ENCODE measurements around the gene SMAD9.
A peak's percentile ranks its signal among the peaks of the same experiment; 100 is the strongest.
"Not testable (repeated sequence)": the region's sequence is repeated elsewhere in the genome, so short reads cannot be mapped to it uniquely, and the experiment has no call there.

SMAD9 gene

GRCh38 chr13:36910545-36910944, 9.5 kb downstream of the SMAD9 start:
- no peak for DNase-seq

DNA sequence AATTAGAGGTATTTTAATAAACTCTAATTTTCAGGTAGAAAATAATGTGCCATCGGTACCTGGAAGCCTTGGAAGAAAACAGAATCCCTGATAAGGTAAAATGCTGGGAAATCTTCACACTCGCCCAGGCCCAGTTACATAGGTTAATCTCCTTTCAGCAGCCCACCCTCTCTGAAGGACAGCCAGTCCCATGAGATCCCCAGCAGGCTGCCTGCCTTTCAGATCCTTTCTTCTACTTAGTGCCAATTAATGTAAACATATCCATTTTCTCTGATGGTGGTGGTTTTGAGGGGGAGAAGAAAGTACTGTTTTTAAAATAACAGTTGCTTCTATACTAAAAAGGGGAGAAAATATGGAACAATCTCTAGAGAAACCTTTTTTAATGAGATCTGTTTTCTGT, 12.2 kb downstream of the SMAD9 start:
- DNase-seq, result no peak

- no peak for DNase-seq
Measured at GRCh38 chr13:36907266-36907665, 12.8 kb downstream of the SMAD9 start.

GRCh38 chr13:36905944-36906343, 14.1 kb downstream of the SMAD9 start:
- DNase-seq, result no peak

DNA sequence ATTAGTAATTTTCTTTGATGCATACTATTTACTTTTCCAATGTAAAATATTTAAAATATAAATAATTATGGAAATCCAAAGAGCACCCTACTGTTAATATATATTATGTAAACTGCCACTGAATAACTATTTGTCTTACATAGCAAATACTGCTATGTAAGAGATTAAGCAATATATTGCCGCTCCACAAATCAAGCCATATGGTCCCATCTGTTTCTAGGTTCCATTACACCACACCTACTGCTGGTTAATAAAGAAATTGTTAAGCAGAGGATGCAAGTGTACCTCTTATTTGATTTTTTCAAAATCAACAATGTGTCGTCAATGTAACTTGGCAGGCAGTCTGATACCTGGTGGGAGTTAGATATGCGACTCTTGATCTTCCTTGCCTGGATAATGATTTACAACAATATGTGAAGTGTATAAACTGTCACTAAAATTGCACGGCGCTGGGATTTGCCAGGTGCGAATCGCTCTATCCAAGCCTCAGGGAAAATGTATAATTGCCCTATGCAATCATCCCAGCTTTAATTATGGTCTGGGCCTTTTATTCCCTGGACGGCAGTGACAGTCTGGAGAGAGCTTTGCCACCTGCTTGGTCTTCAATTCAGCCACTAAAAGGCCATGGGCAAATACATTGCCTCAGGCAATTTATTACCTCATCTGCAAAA, 16.0 kb downstream of the SMAD9 start:
- peak; percentile 70 for DNase-seq

- no peak for DNase-seq
Measured at GRCh38 chr13:36897054-36897616, 22.9 kb downstream of the SMAD9 start.

GRCh38 chr13:36891752-36892151, 28.3 kb downstream of the SMAD9 start:
- no peak for DNase-seq

DNA sequence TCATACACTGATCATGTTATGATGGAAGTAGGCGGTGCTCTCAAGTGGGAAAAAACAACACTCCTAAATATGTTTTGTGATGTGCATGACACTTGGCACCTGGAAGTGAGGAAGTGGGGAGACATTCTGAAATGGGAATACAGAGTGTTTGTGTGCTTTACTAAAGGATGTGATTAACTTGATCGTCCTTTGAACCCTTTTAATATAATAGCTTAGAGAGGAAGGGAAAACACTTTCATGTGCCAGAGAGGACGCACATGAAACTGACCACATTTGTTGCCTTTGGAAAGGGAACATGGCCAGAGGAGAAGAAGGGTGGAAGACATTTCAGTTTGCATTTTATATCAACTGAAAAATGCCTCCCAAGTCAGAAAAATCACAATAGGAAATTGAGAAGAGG, 31.4 kb downstream of the SMAD9 start:
- no peak for DNase-seq

- no peak for DNase-seq
Measured at GRCh38 chr13:36887758-36888521, 32.1 kb downstream of the SMAD9 start.

- DNase-seq, result no peak
Measured at GRCh38 chr13:36885901-36886300, 34.1 kb downstream of the SMAD9 start.

DNA sequence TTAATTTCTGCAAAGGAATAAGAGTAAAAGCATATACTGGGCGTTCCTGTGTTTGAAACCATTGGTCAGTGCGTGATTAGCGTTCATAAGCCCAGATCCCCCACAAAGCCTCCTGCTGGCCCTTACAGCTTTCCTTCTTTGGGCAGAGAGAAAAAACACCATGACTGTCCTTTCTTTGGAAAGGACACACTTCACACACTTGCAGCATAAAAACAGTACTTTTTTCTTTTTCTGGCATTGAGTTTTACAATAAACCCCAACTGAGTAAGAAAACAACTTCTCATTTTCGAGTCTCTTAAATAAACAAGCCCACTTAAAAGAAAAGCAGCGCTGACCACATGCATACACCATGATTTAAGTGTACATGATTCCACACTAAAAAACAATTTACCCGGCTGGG, 35.8 kb downstream of the SMAD9 start:
- no peak for DNase-seq

GRCh38 chr13:36883824-36884223, 36.2 kb downstream of the SMAD9 start:
- no peak for DNase-seq

DNA sequence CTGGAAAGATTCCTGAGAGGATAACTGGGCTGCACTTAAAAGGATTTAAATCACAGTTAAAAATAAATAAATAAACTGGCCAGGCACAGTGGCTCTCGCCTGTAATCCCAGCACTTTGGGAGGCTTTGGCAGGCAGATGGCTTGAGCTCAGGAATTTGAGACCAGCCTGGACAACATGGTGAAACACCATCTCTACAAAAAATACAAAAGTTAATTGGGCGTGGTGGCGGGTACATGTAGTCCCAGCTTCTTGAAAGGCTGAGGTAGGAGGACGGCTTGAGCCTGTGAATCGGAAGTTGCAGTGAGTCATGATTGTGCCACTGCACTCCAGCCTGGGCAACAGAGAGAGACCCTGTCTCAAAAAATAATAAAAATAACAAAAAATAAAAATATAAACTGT, 36.6 kb downstream of the SMAD9 start:
- DNase-seq, result not testable (repeated sequence)

DNA sequence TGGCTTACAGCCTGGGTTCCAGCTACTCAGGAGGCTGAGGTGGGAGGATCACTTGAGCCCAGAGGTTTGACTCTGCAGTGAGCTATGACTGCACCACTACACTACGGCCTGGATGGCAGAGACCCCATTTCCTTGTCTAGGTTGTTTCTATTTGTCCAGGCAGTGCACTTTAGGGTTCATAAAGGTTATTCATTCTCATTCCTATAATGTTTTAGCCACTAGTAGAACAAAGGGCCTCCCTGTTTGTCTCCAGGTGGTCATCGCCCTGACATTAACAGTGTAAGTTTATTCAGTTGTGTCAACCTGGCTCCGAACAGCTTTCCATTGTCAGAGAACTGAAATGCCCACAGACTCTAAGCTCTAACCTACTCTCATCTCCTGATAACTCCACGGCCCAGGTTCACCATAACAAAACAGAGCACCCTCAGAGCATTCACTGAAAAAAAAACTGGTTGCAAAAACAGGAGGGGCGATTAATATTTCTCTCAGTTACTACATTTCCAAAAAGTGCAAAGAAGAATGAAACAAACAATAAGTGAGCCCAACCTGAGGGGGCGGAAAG, 37.1 kb downstream of the SMAD9 start:
- DNase-seq, result no peak

DNA sequence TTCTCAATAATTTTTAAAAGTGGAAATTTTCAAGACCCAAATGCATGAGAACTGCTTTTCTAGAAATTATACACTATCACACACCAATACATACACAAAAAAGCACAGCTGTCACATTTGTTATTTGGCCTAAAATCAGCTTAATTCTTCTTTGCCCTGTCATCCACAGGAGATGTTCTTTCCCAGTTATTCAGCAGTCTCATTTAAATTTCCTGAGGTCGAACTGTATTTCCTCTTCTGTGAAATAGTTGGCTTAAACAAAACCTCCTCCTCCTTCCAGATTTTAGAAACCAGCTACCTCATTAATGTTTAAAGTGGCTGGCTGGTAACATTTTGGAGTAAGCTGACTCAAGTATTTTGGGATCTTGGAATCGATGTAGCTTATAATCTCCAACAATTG, 39.1 kb downstream of the SMAD9 start:
- DNase-seq, result no peak

DNA sequence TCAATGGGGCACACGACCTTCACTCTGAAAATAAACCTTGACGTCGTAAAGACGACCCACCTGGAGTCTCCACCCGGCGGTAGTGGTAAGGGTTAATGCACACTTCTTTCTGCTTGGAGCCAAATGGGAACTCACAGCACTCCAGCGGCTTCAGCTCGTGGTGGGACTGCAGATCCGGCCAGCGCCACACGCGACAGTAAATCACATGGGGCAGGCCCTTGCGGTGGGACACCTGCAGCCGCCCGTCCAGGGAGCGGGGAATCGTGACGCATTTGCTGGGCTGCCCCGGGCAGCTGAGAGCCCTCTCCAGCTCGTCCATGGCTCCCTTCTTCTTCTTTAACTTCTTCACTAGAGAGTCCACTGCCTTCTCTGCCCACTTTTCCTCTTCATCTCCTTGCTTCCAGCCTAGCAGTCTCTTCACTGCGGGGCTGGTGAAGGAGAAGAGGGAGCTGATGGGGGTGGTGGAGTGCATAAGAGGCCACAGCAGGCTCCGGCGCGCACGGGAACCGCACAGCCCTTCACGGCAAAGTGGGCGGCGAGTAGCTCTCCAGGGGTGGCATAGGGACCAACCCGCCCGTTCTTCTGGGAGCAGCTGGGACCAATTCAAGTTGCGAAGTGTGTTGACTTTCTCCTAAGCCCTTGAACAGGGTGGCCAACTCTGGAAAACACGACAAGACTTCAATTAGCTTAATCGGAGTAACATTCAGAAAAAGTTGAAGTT, 40.7 kb downstream of the SMAD9 start:
- DNase-seq, result no peak

- DNase-seq, result no peak
Measured at GRCh38 chr13:36875961-36876360, 44.1 kb downstream of the SMAD9 start.

- no peak for DNase-seq
Measured at GRCh38 chr13:36875431-36875830, 44.6 kb downstream of the SMAD9 start.

- DNase-seq, result no peak
Measured at GRCh38 chr13:36872621-36873020, 47.4 kb downstream of the SMAD9 start.

DNA sequence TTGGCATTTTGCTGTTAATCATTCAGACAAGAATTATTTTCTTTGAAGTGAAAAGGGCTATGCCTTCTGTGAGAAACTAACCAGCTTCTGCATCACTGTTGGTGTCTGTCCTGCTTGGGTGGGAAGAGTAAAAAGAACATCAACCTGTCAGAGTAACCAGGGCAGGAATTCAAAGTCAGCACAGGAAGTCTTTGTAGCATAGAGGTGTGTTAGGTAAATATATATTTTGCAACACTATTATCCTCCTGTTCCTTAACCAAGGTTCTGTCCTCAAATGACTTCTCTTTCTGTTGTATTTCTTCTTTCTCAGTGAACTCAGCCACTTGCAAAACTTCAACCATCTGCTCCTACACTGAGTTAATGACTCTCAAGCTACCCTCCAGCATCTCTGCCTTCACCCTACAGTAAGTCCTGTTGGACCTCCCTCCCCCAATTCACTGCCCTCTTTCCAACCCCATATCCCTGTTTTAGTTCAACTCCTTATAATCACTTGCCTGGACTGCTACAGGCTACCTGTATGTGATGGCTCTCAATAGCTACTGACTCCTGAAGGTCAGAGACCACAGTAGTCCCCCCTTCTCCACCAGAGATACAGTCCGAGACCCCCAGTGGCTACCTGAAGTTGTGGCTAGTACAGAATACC, 49.9 kb downstream of the SMAD9 start:
- no peak for DNase-seq

DNA sequence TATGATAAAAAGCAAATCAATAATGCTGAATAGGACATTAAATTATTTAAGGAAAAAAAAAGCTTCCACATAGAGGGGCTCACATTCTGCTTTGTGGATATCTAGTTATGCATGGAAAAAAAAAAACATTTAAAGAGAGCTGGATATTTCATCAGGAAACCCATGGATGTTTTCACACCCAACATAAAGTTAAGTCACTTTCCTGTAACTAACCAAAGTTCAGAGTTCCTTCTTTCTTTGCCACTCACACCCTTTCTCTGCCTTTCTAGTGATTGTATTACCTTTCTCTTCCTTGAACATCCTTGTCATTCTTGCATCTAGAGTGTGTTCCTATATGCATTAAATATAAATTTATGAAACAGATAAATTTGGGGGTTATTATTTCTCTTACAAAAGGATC, 53.8 kb downstream of the SMAD9 start:
- DNase-seq, result no peak

DNA sequence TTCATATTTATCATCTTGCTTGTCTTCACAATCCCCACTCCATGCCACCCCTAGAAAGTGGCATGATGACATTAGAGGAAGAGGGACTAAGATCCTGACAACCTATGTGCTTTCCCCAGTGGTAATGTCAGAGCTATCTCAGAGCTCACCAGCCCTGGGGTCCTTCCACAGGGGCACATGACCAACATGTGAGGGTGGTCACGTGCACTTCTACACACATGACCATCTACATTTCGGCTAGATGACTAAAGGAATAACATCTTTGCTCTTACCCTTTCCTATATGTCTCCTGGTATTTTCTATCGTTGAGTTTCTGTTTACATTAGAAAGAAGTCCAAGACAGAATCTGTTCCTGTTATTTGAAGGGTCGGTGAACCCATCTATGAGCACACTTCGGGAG, 54.8 kb downstream of the SMAD9 start:
- DNase-seq, result no peak

DNA sequence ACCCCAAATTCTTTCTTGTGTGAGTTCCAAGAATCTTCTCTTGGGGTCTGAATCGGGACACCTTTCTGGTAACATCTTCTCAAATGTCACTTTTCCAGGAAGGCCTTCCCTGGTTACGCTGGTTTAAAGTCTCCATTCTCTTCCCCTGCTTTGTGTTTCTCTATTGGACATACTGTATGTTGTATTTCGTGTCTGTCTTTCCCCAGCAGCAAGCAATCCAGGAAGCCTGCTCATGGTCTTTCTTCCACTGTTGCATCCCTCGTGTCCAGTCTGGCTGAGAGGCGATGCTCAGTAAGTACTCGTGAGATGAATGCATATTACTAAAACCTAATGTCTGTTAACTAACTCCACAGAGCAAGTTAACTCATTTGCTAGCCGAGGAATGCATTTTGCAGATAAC, 57.3 kb downstream of the SMAD9 start:
- no peak for DNase-seq
